Measurements from ENCODE around the gene ARHGAP22. TPM values are rescaled to one million over a fixed set of nuclear protein-coding genes. Genes with fewer than 3 reads are reported as not detected.

ARHGAP22 gene
- total RNA-seq, 1 experiment from 2014 or later = 1.8 TPM

DNA sequence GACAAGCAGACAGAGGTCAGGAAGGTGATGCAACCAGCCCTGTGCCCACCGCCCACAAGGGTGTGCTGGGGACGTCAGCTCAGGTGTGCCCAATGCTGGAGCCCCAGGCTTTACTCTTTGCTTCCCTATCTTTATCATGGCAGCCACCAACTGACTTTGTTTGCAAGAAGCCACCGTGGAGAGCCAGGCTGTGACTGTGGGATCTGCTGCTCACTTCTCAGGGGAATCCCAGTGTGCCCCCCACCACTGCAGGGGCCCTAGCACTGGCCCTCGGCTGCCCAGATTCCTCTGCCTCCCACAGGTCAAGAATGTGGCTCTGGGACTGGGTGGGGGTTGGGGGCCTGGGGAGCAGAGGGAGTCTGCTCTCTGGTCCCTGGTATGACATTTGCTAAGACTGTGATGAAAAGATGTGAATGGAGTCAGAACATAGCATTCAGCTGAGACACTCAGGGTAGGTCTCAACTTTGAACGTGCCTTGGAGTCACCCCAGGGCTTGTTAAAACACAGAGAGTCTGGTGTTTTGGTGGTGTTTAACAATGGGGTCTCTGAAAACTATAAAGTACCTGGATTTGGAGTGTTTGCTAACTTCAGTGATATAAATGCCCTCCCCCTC lies 47.3 kb downstream of the ARHGAP22 start:
- intact Hi-C loops (cut with micrococcal nuclease; ENCODE audit: unreplicated experiment) = no loop called here
- no peaks in the 10 kb centered on the region for H3K4me1 ChIP-seq (ENCODE audit: control insufficient read depth, insufficient read depth, low read length)
- no peaks in the 10 kb centered on the region for H3K36me3 ChIP-seq (ENCODE audit: control insufficient read depth, insufficient read depth, low read length)
- TF ChIP-seq SIN3A (IDR thresholded peaks at IDR 0.05; ENCODE audit: borderline replicate concordance, insufficient read depth, low read depth, low read length) = no peak
- TF ChIP-seq, protein P1, sequence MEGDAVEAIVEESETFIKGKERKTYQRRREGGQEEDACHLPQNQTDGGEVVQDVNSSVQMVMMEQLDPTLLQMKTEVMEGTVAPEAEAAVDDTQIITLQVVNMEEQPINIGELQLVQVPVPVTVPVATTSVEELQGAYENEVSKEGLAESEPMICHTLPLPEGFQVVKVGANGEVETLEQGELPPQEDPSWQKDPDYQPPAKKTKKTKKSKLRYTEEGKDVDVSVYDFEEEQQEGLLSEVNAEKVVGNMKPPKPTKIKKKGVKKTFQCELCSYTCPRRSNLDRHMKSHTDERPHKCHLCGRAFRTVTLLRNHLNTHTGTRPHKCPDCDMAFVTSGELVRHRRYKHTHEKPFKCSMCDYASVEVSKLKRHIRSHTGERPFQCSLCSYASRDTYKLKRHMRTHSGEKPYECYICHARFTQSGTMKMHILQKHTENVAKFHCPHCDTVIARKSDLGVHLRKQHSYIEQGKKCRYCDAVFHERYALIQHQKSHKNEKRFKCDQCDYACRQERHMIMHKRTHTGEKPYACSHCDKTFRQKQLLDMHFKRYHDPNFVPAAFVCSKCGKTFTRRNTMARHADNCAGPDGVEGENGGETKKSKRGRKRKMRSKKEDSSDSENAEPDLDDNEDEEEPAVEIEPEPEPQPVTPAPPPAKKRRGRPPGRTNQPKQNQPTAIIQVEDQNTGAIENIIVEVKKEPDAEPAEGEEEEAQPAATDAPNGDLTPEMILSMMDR (IDR thresholded peaks at IDR 0.05) = no peak
- TF ChIP-seq POLR2AphosphoS5 (IDR thresholded peaks at IDR 0.05; ENCODE audit: low read depth, low read length) = no peak
- no peak for TF ChIP-seq TCF7L2 (IDR thresholded peaks at IDR 0.05; ENCODE audit: low read depth, low read length)
- TF ChIP-seq, protein P2, sequence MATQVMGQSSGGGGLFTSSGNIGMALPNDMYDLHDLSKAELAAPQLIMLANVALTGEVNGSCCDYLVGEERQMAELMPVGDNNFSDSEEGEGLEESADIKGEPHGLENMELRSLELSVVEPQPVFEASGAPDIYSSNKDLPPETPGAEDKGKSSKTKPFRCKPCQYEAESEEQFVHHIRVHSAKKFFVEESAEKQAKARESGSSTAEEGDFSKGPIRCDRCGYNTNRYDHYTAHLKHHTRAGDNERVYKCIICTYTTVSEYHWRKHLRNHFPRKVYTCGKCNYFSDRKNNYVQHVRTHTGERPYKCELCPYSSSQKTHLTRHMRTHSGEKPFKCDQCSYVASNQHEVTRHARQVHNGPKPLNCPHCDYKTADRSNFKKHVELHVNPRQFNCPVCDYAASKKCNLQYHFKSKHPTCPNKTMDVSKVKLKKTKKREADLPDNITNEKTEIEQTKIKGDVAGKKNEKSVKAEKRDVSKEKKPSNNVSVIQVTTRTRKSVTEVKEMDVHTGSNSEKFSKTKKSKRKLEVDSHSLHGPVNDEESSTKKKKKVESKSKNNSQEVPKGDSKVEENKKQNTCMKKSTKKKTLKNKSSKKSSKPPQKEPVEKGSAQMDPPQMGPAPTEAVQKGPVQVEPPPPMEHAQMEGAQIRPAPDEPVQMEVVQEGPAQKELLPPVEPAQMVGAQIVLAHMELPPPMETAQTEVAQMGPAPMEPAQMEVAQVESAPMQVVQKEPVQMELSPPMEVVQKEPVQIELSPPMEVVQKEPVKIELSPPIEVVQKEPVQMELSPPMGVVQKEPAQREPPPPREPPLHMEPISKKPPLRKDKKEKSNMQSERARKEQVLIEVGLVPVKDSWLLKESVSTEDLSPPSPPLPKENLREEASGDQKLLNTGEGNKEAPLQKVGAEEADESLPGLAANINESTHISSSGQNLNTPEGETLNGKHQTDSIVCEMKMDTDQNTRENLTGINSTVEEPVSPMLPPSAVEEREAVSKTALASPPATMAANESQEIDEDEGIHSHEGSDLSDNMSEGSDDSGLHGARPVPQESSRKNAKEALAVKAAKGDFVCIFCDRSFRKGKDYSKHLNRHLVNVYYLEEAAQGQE (IDR thresholded peaks at IDR 0.05; ENCODE audit: insufficient read depth in 1 of 2, low read depth in 2 of 2, low read length in 1 of 2) = no peak
- CTCF ChIA-PET = no interaction called here
- POLR2A ChIA-PET = no interaction called here
- in situ Hi-C loops (cut with HindIII; ENCODE audit: low pct_unique_long_range_greater_than_20kb, low sequenced_read_pairs) = no loop called here
- no peak overlapping the region for H3K4me3 ChIP-seq (ENCODE audit: low read depth in 2 of 2, low read length in 2 of 2)
- no peak overlapping the region for H3K27ac ChIP-seq (ENCODE audit: low read length)
- BruUV-seq (replicated peaks) = no TSS peak
- ATAC-seq (no peak), DNase-seq (ENCODE audit: low read depth, low spot score) (no peak)
- H3K9me3 ChIP-seq (ENCODE audit: control insufficient read depth, insufficient read depth, low read depth, low read length) = no peaks in the 10 kb centered on the region
- H3K27me3 ChIP-seq (ENCODE audit: control insufficient read depth, insufficient read depth, low read length) = 0 out of 2 replicates have a peak, but pooled peaks cover 2% of the 10 kb centered on the region

DNA sequence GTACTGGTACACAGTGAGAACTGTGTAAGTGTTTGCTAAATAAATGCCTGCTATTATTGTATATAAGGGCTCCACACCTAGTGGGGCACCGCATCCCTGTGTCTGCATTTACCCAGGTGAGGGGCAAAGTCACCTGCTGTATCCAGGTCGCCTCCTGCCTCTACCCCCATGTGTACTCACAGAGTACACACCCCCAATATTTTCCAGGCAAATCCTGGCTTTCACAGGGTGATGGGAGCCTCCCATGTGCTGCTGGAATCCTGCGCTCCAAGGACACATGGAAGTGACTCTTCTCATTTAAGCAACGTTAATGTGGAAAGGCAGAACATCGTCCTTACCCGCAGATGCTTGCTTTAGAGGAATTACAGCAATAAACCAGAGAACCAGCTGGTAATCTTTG lies 48.2 kb downstream of the ARHGAP22 start:
- no peaks in the 10 kb centered on the region for H3K9me3 ChIP-seq (ENCODE audit: control insufficient read depth, insufficient read depth, low read depth, low read length)
- in situ Hi-C loops (cut with HindIII; ENCODE audit: low pct_unique_long_range_greater_than_20kb, low sequenced_read_pairs) = no loop called here
- intact Hi-C loops (cut with micrococcal nuclease; ENCODE audit: unreplicated experiment) = no loop called here
- TF ChIP-seq POLR2AphosphoS5 (IDR thresholded peaks at IDR 0.05; ENCODE audit: low read depth, low read length) (no peak), SIN3A (IDR thresholded peaks at IDR 0.05; ENCODE audit: borderline replicate concordance, insufficient read depth, low read depth, low read length) (no peak), TCF7L2 (IDR thresholded peaks at IDR 0.05; ENCODE audit: low read depth, low read length) (no peak)
- TF ChIP-seq, protein P2 (IDR thresholded peaks at IDR 0.05; ENCODE audit: insufficient read depth in 1 of 2, low read depth in 2 of 2, low read length in 1 of 2) = no peak
- TF ChIP-seq, protein P1 (IDR thresholded peaks at IDR 0.05) = no peak
- no peak for ATAC-seq
- no peaks in the 10 kb centered on the region for H3K36me3 ChIP-seq (ENCODE audit: control insufficient read depth, insufficient read depth, low read length)
- ChIA-PET POLR2A (no interaction called here), CTCF (no interaction called here)
- no peak overlapping the region for H3K4me3 ChIP-seq (ENCODE audit: low read depth in 2 of 2, low read length in 2 of 2)
- no peaks in the 10 kb centered on the region for H3K4me1 ChIP-seq (ENCODE audit: control insufficient read depth, insufficient read depth, low read length)
- 0 out of 2 replicates have a peak, but pooled peaks cover 2% of the 10 kb centered on the region for H3K27me3 ChIP-seq (ENCODE audit: control insufficient read depth, insufficient read depth, low read length)
- BruUV-seq (replicated peaks) = no TSS peak
- no peak overlapping the region for H3K27ac ChIP-seq (ENCODE audit: low read length)
- DNase-seq (ENCODE audit: low read depth, low spot score) = no peak
